OCI-LY3 (cell line): Measurements from ENCODE around the gene ADRA2B.

Experiments
- CTCF ChIP-seq: fragments of 200-600, 300-600 bp; sonication (generic); IDR thresholded peaks from 2 replicates; pipeline ENCODE4 v1.5.1; 2014; ENCODE audit warnings: antibody characterized with exemption, low read length, low read depth
- EZH2phosphoT487 ChIP-seq: fragments of 200-600 bp; shearing (Covaris generic); IDR thresholded peaks from 2 replicates; pipeline ENCODE4 v1.6.1; 2018; ENCODE audit warnings: antibody characterized with exemption, mixed run types, low read depth

DNA sequence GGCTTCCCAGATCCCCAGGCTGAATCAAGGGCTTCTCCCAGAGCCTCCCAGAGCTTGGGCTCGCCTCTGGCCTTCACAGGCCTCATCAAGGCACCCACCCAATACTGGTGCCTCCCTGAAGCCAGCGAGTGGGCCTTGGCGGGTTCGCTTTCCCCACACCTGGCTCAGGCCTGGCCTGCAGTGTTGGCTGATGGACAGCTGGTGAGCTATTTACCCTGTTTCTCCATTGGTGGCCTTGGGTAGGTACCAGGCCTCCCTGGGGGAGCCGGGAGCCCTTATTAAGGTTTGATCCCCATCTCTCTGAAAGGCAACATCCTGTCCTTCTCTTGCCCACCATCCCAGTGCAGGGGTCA, 47.0 kb upstream of the ADRA2B start:
- TF ChIP-seq EZH2phosphoT487 (no peak), CTCF (no peak)
